HCT116 (cell line): ENCODE results near the gene GPD2.

ENCODE experiments used
- EZH2phosphoT487 ChIP-seq: fragments of 200-600 bp; IDR thresholded peaks from 2 replicates; pipeline ENCODE4 v1.6.1; 2018; ENCODE audit warnings: antibody characterized with exemption, borderline replicate concordance
- FOSL1 ChIP-seq: IDR thresholded peaks from 2 replicates; pipeline ENCODE4 v1.6.1; 2012; ENCODE audit warnings: low read depth
- POLR2AphosphoS5 ChIP-seq: IDR thresholded peaks from 2 replicates; pipeline ENCODE4 v1.6.1; 2011; ENCODE audit warnings: mild to moderate bottlenecking, low read depth, low read length, moderate library complexity
- TF ChIP-seq, protein P1 (sequence below): IDR thresholded peaks from 2 replicates; pipeline ENCODE4 v1.6.1; 2012
- TF ChIP-seq, protein P2 (sequence below), 3 experiments: fragments of 200-600 bp in 1 of 3; sonication (generic) in 1 of 3; IDR thresholded peaks in 2 of 3; conservative IDR thresholded peaks in 1 of 3; 2 replicates each; pipeline ENCODE4 v1.5.1; 2012 to 2017; ENCODE audit warnings: low read depth in 2 of 3, low read length in 2 of 3, antibody characterized with exemption in 1 of 3, borderline replicate concordance in 1 of 3, control low read depth in 1 of 3, mild to moderate bottlenecking in 1 of 3, mixed read lengths in 1 of 3, mixed run types in 1 of 3, moderate library complexity in 1 of 3; ENCODE audit not compliant: insufficient read depth in 1 of 3

DNA sequence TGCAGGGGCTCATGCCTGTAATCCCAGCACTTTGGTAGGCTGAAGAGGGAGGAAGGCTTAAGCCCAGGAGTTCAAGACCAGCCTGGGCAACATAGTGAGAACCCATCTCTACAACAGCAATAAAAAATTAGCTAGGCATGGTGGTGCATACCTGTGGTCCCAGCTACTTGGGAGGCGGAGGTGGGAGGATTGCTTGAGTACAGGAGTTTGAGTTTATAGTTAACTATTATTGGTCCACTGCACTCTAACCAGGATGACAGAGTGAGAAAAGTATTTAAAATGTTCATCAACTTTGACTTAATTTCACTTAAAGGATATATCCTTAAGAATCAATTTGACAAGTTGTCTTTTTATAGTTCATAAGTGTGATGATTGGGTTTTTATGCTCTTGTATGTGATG lies 14.3 kb upstream of the GPD2 start:
- TF ChIP-seq FOSL1 (no peak), POLR2AphosphoS5 (no peak), EZH2phosphoT487 (no peak)
- TF ChIP-seq, protein P1, sequence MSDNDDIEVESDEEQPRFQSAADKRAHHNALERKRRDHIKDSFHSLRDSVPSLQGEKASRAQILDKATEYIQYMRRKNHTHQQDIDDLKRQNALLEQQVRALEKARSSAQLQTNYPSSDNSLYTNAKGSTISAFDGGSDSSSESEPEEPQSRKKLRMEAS = no peak
- TF ChIP-seq, protein P2, sequence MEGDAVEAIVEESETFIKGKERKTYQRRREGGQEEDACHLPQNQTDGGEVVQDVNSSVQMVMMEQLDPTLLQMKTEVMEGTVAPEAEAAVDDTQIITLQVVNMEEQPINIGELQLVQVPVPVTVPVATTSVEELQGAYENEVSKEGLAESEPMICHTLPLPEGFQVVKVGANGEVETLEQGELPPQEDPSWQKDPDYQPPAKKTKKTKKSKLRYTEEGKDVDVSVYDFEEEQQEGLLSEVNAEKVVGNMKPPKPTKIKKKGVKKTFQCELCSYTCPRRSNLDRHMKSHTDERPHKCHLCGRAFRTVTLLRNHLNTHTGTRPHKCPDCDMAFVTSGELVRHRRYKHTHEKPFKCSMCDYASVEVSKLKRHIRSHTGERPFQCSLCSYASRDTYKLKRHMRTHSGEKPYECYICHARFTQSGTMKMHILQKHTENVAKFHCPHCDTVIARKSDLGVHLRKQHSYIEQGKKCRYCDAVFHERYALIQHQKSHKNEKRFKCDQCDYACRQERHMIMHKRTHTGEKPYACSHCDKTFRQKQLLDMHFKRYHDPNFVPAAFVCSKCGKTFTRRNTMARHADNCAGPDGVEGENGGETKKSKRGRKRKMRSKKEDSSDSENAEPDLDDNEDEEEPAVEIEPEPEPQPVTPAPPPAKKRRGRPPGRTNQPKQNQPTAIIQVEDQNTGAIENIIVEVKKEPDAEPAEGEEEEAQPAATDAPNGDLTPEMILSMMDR (IDR thresholded peaks at IDR 0.05 in 2 of 3, conservative IDR thresholded peaks at IDR 0.05 in 1 of 3; ENCODE audit: borderline replicate concordance in 1 of 3, insufficient read depth in 1 of 3, low read depth in 2 of 3, low read length in 2 of 3) = no peak
